Astrocyte of the spinal cord (primary cell): ENCODE results near the gene SLC29A4.
A peak's percentile ranks its signal among the peaks of the same experiment; 100 is the strongest.
"Not testable (repeated sequence)": the region's sequence is repeated elsewhere in the genome, so short reads cannot be mapped to it uniquely, and the experiment has no call there.

Source experiments
- DNase-seq: peaks from one replicate; pipeline ENCODE4 v3.0.0; 2011; ENCODE audit warnings: low read depth, low spot score
- H3K4me3 ChIP-seq: 2 replicates; pipeline ENCODE4 v1.5.1; 2011; ENCODE audit warnings: low read depth, mild to moderate bottlenecking, low read length, moderate library complexity
- in situ Hi-C: cut with HindIII; loops from 2 replicates; pipeline ENCODE4 v1.10.0; 2017; ENCODE audit warnings: low sequenced_read_pairs
- TF ChIP-seq, protein P1 (sequence below): IDR thresholded peaks from 2 replicates; pipeline ENCODE4 v1.5.1; 2012; ENCODE audit warnings: low read depth, mild to moderate bottlenecking, low read length, inconsistent platforms

SLC29A4 gene

DNA sequence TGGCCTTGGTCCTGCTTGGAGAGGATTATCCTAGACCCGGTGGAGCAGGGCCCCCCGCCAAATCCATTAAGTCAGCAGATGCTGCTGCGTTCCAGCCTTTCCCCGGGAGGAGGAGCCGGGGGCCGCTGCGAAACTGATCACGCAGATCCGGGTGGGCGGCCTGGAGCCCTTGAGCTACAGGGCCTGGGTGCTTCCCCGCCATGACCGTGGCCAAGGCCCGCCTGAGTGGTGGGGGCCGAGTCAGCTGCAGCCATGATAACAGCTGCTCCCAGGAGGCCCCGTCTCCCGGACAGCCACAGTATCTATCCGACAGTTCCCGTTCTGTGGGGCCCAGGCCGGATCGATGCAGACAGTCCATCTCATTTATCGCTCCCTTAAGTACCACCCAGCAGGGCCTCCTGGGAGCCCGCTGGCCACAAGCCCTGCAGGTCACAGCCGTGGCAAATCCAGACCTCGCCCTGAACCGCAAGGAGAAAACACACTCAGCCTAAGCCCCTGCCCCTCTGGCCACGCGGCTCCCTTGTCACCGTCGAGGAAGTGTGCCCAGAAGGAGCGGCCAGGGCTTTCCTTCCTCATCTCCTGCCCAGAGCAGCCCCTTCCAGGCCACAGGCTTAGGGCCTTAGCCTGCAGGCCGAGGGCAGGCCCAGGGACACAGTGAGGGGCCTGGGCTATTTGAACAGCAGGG lies 34.4 kb upstream of the SLC29A4 start:
- TF ChIP-seq, protein P1, sequence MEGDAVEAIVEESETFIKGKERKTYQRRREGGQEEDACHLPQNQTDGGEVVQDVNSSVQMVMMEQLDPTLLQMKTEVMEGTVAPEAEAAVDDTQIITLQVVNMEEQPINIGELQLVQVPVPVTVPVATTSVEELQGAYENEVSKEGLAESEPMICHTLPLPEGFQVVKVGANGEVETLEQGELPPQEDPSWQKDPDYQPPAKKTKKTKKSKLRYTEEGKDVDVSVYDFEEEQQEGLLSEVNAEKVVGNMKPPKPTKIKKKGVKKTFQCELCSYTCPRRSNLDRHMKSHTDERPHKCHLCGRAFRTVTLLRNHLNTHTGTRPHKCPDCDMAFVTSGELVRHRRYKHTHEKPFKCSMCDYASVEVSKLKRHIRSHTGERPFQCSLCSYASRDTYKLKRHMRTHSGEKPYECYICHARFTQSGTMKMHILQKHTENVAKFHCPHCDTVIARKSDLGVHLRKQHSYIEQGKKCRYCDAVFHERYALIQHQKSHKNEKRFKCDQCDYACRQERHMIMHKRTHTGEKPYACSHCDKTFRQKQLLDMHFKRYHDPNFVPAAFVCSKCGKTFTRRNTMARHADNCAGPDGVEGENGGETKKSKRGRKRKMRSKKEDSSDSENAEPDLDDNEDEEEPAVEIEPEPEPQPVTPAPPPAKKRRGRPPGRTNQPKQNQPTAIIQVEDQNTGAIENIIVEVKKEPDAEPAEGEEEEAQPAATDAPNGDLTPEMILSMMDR: no peak
- in situ Hi-C loops: no loop called here
- DNase-seq: peak; percentile 9

DNA sequence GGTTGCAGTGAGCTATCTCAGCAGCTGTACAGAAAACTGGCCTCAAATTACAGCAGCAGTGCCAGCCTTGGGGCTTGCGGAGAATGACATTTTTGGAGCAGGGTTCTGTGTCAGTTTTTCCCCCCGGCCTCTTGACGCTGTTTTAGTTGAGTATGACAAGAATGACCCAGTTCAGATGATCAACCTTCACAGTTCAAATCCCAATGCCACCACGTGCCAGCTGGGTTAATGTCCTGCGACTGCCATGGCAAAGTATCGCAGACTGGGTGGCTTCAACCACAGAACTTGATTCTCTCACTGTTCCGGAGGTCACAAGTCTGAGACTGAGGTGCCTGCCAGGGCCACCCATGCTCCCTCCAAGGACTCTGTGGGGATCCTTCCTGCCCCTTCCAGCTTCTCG lies 32.0 kb upstream of the SLC29A4 start:
- H3K4me3 ChIP-seq, DNase-seq, in situ Hi-C loops: not testable (repeated sequence)

More for the DNA sequence above, 34.4 kb upstream of the SLC29A4 start:
- H3K4me3 ChIP-seq: no peak overlapping the region

DNA sequence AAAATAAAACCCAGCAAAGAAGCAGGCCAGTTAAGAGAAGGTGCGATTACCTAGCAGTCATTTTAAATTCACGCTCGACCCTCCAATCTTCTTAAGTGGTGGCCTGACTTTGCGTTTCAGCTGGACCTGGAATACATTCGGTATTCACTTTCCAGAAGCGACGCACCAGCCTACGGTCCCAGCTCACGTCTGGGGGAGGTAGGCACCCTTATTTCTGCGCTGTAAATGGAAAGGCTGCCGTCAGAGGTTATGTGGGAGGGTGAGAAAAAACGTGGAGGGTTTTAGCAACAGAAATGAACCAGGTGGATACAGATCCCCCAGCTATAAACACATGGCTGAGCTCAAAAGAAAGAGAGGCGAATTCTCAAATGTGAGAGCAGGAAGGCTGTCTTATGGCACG lies 29.2 kb upstream of the SLC29A4 start:
- DNase-seq, in situ Hi-C loops, H3K4me3 ChIP-seq: not testable (repeated sequence)

DNA sequence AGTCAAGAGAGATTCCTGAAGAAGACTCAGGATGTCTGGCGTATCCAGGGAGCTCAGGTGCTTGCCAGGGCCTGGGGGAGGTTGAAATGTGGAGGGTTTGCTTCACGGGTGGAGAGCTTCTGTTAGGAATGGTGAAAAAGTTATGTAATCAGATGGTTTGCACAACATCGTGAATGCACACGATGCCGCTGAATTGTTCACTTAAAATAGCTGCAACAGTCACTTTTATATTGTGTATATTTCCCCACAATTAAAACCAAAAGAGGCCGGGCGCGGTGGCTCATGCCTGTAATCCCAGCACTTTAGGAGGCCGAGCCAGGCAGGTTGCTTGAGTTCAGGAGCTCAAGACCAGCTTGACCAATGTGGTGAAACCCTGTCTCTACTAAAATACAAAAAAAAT lies 28.4 kb upstream of the SLC29A4 start:
- in situ Hi-C loops, DNase-seq, H3K4me3 ChIP-seq: not testable (repeated sequence)

DNA sequence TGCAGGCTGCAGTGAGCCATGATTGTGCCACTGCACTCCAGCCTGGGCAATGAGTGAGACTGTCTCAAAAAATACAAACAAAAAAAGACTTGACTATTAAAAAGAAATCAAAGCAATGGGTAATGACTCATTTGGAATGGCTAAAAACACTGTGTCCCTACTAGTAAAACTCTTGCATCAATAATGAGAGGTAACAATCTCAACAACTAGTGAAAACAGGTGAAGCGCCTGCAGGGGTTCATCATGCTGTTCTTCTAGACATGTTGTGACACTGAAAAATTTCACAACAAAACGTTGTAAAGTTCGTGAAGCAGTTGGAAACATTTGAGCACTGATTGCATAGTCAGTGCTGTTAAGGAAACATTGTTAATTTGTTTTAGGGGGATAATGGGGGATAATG lies 26.9 kb upstream of the SLC29A4 start:
- in situ Hi-C loops: no loop called here
- no peak overlapping the region for H3K4me3 ChIP-seq
- TF ChIP-seq, protein P1: no peak
- DNase-seq: no peak

DNA sequence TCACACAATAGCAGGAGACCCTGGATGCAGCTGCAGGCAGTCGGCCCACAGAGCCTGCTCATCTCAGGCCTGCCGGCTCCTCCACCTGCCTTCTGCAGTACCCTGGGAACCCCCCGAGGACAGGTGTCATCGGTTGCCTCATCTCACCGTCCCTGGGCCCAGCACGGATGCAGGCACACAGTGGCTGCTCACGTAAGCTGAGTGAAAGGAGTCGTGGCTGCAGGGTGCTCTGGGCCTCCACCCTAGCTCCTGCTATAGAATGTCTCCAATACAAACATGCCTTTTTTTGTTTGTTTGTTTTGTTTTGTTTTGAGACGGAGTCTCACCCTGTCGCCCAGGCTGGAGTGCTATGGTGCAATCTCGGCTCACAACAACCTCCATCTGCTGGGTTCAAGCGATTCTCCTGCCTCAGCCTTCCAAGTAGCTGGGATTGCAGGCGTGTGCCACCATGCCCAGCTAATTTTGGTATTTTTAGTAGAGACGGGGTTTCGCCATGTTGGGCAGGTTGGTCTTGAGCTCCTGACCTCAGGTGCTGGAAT lies 22.1 kb upstream of the SLC29A4 start:
- in situ Hi-C loops, H3K4me3 ChIP-seq, DNase-seq: not testable (repeated sequence)

DNA sequence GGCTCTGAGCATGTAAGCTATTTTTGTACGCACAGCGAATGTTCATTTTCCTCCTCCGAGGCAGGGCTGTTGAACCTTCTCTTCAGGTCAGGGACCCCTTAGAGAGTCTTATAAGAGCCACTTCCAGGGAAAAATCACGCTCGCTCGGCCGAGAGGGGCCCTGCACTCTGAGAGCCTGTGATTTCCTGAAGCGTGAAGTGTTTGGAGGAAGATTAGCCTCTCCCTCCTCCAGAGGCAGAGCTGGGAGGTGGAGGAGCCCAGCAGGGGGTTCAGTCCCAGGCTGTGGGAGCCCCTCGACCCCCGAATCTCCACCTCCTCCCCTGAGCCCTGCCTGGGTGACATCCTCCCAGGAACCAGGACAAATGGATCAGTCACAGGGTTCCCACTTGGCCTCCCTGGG lies 19.7 kb upstream of the SLC29A4 start:
- DNase-seq, H3K4me3 ChIP-seq, in situ Hi-C loops: not testable (repeated sequence)

DNA sequence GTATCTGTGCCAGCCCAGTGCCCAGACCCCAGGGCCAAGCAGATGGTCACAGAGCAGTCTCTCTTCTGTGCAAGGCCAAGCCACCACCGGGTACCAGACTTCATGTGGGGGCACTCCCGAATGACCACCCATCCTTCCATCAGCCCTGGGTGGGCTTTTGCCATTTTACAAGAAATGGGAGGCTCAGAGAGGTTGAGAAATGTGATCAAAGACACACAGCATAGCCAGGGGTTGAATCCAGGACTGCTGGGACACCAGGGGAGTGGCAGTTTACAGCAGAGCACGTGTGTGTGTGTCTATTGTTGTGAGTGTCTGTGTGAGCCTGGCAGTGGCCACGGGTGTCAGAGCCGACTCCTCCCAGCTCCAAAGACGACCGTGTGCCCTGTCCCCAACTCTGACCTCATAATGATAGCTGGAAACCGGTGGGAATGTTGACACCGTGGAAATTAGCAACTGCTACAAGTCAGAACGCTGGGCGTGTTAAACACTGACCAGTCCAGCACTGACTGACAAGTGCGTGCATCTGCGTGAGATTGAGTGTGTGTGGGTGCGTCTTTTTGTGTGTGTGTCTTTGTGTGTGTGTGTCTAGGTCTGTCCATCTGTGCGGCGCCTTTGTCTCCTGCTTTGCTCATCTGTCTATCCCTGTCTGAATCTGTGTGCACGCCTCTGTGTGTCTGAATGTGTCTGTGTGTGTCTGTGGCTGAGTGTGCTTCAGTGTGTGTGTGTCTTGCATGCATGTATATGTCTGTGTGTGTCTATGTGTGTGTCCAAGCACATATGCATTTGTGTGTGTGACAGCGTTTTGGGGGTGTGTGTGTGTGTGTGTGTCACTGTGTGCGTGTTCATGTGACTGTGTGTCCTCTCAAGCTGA lies 17.2 kb upstream of the SLC29A4 start:
- DNase-seq: no peak
- H3K4me3 ChIP-seq: no peak overlapping the region
- in situ Hi-C loops: no loop called here
- TF ChIP-seq, protein P1: no peak

DNA sequence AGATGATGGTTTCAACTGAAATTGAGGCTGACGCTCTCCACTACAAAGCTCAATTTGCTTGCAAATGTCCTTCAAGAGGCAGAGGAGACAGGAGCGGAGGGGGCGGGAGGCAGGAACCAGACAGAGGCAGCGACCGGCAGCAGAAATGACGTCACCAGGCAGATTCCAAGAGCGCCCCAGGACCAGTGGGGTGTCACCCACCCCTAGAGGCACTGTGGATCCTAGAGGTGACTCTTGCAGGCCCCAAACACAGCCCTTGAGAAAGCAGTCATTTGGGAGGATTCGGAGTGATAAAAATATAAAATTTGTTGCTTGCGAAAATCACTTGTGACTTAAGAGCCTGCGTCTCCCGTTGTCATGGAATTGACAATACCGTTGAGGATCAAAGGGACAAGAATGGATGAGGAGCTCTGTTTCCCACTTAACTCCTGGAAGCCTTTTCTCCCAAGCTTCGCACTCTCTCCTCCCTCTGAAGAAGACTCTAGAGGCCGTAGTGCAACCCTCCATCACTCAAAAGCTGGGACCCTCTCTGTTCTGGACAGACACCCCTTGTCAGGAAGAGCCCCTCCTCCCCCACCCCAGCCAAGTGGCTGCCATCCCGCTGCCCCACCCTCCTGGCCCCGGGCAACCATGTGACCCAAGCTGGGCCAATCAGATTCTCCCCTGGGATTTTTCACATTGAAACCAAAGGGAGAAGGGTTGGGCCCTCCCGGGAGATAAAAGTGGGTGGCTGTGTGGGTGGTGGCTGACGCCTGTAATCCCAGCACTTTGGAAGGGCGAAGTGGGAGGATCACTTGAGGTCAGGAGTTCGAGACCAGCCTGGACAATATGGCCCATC lies 16.3 kb upstream of the SLC29A4 start:
- DNase-seq: no peak
- no peak overlapping the region for H3K4me3 ChIP-seq
- in situ Hi-C loops: no loop called here
- TF ChIP-seq, protein P1: no peak

DNA sequence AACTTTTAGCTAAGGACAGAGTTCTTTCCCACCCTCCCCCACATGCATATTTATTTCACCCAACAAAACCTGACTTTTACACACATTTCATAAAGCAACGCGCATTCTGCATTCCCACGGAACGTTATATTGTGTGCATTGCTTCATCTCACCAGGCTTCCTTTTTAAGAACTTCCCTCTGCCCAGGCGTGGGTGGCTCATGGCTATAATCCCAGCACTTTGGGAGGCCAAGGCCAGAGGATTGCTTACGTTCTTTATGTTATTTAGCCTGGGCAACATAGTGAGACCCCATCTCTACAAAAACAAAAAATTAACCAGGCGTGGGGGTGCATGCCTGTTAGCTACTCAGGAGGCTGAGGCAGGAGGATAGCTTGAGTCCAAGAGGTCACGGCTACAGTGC lies 14.9 kb upstream of the SLC29A4 start:
- H3K4me3 ChIP-seq, DNase-seq, in situ Hi-C loops: not testable (repeated sequence)

DNA sequence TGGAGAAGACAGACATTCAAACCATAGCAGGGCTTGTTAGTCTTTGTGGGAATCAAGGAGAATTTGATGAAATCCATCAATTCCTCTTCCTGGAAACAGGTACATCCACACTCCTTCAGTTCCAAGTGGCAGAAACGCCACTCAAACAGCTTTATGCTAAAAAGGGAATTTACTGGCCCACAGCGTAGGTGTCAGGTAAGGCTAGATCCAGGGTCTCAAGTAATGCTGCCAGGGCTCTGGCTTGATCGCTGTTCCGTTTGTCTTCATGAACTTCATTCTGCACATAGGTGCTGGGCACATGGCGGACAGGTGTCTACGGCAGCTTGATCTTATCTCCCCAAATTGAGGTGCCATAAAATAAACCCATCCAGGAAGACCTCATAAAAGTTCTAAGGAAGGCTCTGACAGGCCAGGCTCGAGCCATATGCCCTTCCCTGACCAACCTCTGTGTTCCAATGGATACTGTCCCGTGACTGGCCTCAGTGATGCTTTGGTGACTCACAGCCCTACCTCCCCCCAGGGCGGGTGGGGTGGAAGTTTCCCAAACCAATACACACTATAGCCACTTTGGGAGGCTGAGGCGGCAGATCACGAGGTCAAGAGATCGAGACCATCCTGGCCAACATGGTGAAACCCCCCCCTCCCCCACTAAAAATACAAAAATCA lies 12.6 kb upstream of the SLC29A4 start:
- in situ Hi-C loops, H3K4me3 ChIP-seq, DNase-seq: not testable (repeated sequence)
